OCI-LY1 (cell line): Measurements from ENCODE around the gene ZCCHC14.
"Not testable (repeated sequence)": the region's sequence is repeated elsewhere in the genome, so short reads cannot be mapped to it uniquely, and the experiment has no call there.

Source experiments
- H2AFZ ChIP-seq: fragments of 200-600 bp; sonication (generic), shearing (Covaris generic); 2 replicates; pipeline ENCODE4 v1.6.0; 2014; ENCODE audit warnings: antibody characterized with exemption, mild to moderate bottlenecking, low read length
- H3F3A ChIP-seq: fragments of 200-600 bp; sonication (generic), shearing (Covaris generic); 2 replicates; pipeline ENCODE4 v1.6.0; 2014; ENCODE audit warnings: mild to moderate bottlenecking, antibody characterized with exemption, low read length, moderate library complexity; ENCODE audit not compliant: insufficient read depth
- H3K27ac ChIP-seq: fragments of 200-600 bp; sonication (generic); 2 replicates; pipeline ENCODE4 v1.5.1; 2014; ENCODE audit warnings: low read length, mixed run types, mild to moderate bottlenecking, low read depth; ENCODE audit not compliant: poor library complexity, severe bottlenecking
- H3K27me3 ChIP-seq: fragments of 200-600 bp; sonication (generic); 2 replicates; pipeline ENCODE4 v1.6.0; 2014; ENCODE audit warnings: antibody characterized with exemption, mild to moderate bottlenecking, low read length, moderate library complexity; ENCODE audit not compliant: insufficient read depth
- H3K36me3 ChIP-seq: fragments of 200-600 bp; sonication (generic); 2 replicates; pipeline ENCODE4 v1.6.1; 2014; ENCODE audit warnings: mild to moderate bottlenecking, antibody characterized with exemption, low read length, moderate library complexity, mixed read lengths; ENCODE audit not compliant: insufficient read depth
- H3K4me1 ChIP-seq: fragments of 200-600 bp; sonication (generic); 2 replicates; pipeline ENCODE4 v1.5.1; 2014; ENCODE audit warnings: mild to moderate bottlenecking, low read length, moderate library complexity; ENCODE audit not compliant: insufficient read depth, severe bottlenecking
- H3K4me2 ChIP-seq: fragments of 200-600 bp; sonication (generic), shearing (Covaris generic); 2 replicates; pipeline ENCODE4 v1.6.1; 2014; ENCODE audit warnings: low read length
- H3K4me3 ChIP-seq: fragments of 200-600 bp; sonication (generic); 2 replicates; pipeline ENCODE4 v1.5.1; 2014; ENCODE audit warnings: low read length, low read depth, mild to moderate bottlenecking, mixed read lengths; ENCODE audit not compliant: poor library complexity, severe bottlenecking
- H3K79me2 ChIP-seq: fragments of 200-600 bp; shearing (Covaris generic); 2 replicates; pipeline ENCODE4 v1.6.1; 2016; ENCODE audit warnings: mixed run types, low read length, mixed read lengths; ENCODE audit not compliant: insufficient read depth
- H3K9ac ChIP-seq: fragments of 200-600 bp; sonication (generic), shearing (Covaris generic); 2 replicates; pipeline ENCODE4 v1.6.1; 2014; ENCODE audit warnings: mild to moderate bottlenecking, low read length, mixed read lengths
- H3K9me2 ChIP-seq: fragments of 200-600 bp; sonication (generic), shearing (Covaris generic); 2 replicates; pipeline ENCODE4 v1.6.1; 2014; ENCODE audit warnings: low read depth, mild to moderate bottlenecking, low read length, mixed read lengths
- H3K9me3 ChIP-seq: fragments of 200-600 bp; shearing (Covaris generic); 2 replicates; pipeline ENCODE4 v1.6.1; 2014; ENCODE audit warnings: low read length, mixed read lengths
- H4K20me1 ChIP-seq: fragments of 200-600 bp; sonication (generic), shearing (Covaris generic); 2 replicates; pipeline ENCODE4 v1.6.0; 2016; ENCODE audit warnings: mild to moderate bottlenecking, low read length; ENCODE audit not compliant: insufficient read depth
- EZH2 ChIP-seq: fragments of 200-600 bp; sonication (generic), shearing (Covaris generic); IDR thresholded peaks from 2 replicates; pipeline ENCODE4 v1.8.0; 2017; ENCODE audit warnings: borderline replicate concordance, mixed run types, mild to moderate bottlenecking, antibody characterized with exemption, low read length, moderate library complexity, mixed read lengths
- TF ChIP-seq, protein P1 (sequence below): fragments of 200-600 bp; sonication (generic), shearing (Covaris generic); IDR thresholded peaks from 2 replicates; pipeline ENCODE4 v1.5.1; 2017; ENCODE audit warnings: mild to moderate bottlenecking, antibody characterized with exemption, low read length, moderate library complexity, mixed read lengths

The ZCCHC14 gene

GRCh38 chr16:87507351-87508069 lies 14.7 kb upstream of the ZCCHC14 start:
- no peak overlapping the region for H3K4me3 ChIP-seq
- no peaks in the 10 kb centered on the region for H3F3A ChIP-seq
- H3K79me2 ChIP-seq: no peaks in the 10 kb centered on the region
- H3K9me3 ChIP-seq: no peaks in the 10 kb centered on the region
- H4K20me1 ChIP-seq: no peaks in the 10 kb centered on the region
- no peak overlapping the region for H2AFZ ChIP-seq
- peaks cover 6% of the 10 kb centered on the region for H3K4me1 ChIP-seq
- no peak overlapping the region for H3K27ac ChIP-seq
- TF ChIP-seq, protein P1, sequence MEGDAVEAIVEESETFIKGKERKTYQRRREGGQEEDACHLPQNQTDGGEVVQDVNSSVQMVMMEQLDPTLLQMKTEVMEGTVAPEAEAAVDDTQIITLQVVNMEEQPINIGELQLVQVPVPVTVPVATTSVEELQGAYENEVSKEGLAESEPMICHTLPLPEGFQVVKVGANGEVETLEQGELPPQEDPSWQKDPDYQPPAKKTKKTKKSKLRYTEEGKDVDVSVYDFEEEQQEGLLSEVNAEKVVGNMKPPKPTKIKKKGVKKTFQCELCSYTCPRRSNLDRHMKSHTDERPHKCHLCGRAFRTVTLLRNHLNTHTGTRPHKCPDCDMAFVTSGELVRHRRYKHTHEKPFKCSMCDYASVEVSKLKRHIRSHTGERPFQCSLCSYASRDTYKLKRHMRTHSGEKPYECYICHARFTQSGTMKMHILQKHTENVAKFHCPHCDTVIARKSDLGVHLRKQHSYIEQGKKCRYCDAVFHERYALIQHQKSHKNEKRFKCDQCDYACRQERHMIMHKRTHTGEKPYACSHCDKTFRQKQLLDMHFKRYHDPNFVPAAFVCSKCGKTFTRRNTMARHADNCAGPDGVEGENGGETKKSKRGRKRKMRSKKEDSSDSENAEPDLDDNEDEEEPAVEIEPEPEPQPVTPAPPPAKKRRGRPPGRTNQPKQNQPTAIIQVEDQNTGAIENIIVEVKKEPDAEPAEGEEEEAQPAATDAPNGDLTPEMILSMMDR: no peak
- no peak for TF ChIP-seq EZH2
- H3K9me2 ChIP-seq: no peaks in the 10 kb centered on the region
- H3K36me3 ChIP-seq: no peaks in the 10 kb centered on the region; the same call in 1 of the 2 replicates
- 0 out of 2 replicates have a peak, but pooled peaks cover 4% of the 10 kb centered on the region for H3K27me3 ChIP-seq
- no peak overlapping the region for H3K4me2 ChIP-seq
- H3K9ac ChIP-seq: no peak overlapping the region

DNA sequence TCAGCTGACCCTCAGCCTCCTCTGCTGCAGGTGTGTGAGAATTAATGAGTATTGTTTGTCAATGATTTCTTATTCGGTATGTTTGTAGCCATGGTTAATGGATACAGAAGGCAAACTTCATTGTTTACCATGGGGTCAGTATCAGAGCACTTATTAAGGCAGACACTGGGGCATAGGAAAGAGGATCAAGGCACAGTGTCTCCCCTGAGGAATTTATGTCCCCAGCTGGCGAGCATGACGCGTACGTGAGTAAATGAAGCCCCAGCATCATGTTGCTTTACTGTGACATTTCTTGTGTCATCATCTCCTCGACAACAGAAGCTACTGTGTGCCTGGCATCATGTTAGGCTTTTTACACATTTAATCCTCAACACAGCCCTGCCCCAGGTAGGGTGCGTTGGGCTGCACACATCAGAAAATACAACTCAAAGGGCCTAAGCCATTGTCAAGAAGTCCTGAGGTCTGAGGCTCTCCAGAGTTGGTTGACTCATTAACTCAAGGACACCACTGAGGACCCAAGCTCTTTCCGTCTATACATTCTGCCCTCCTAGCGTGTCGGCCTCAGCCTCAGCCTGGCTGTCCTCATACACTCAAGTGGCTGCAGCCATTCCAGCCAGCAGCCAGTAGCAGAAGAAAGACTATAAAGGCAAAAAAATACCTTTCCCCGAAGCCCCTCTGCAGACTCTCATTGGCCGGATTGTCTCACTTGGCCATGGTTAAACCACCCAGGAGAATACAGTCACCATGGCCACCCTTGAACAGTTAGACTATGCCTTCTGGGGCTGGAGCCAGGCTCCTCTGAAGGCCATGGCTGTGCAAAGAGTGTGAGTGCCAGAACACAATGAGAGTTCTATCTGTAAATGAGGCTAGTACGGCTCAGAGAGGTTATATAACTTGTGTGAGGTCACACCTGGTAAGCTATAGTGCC lies 13.9 kb upstream of the ZCCHC14 start:
- Histone ChIP-seq H3K27ac (no peak overlapping the region), H3K79me2 (no peaks in the 10 kb centered on the region), H3K4me3 (no peak overlapping the region), H3K4me1 (peaks cover 6% of the 10 kb centered on the region), H3K36me3 (no peaks in the 10 kb centered on the region; the same call in 1 of the 2 replicates), H3K4me2 (no peak overlapping the region), H3F3A (no peaks in the 10 kb centered on the region), H4K20me1 (no peaks in the 10 kb centered on the region), H3K9me3 (no peaks in the 10 kb centered on the region), H3K27me3 (0 out of 2 replicates have a peak, but pooled peaks cover 4% of the 10 kb centered on the region), H3K9ac (no peak overlapping the region), H3K9me2 (no peaks in the 10 kb centered on the region), H2AFZ (no peak overlapping the region)
- TF ChIP-seq, protein P1: no peak
- TF ChIP-seq EZH2: no peak

DNA sequence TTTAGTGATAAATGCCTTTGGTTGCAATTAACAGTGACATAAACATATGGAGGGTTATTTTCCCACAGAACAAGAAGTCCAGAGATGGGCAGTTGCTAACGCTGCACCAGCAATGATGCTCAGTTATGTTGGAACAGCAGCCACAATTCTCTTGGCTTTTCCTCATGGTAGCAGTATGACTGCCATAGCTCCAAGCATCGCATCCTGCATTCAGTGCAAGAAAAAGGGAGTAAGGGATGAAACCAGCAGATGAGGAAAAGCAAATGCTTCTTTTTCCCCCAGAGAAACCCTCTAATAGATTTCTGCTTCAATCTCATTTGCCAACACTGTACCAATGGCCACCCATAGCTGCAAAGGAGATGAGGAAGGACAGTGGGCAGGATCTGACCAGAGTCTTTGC lies 13.0 kb upstream of the ZCCHC14 start:
- H2AFZ ChIP-seq: no peak overlapping the region
- no peak overlapping the region for H3K4me2 ChIP-seq
- H3K79me2 ChIP-seq: no peaks in the 10 kb centered on the region
- no peaks in the 10 kb centered on the region for H4K20me1 ChIP-seq
- no peaks in the 10 kb centered on the region for H3K9me2 ChIP-seq
- H3K4me3 ChIP-seq: no peak overlapping the region
- no peak overlapping the region for H3K9ac ChIP-seq
- no peaks in the 10 kb centered on the region; the same call in 1 of the 2 replicates for H3K36me3 ChIP-seq
- no peaks in the 10 kb centered on the region for H3K9me3 ChIP-seq
- no peak for TF ChIP-seq EZH2
- TF ChIP-seq, protein P1: no peak
- H3K27ac ChIP-seq: no peak overlapping the region
- H3K4me1 ChIP-seq: peaks cover 6% of the 10 kb centered on the region
- no peaks in the 10 kb centered on the region for H3F3A ChIP-seq
- 0 out of 2 replicates have a peak, but pooled peaks cover 4% of the 10 kb centered on the region for H3K27me3 ChIP-seq

DNA sequence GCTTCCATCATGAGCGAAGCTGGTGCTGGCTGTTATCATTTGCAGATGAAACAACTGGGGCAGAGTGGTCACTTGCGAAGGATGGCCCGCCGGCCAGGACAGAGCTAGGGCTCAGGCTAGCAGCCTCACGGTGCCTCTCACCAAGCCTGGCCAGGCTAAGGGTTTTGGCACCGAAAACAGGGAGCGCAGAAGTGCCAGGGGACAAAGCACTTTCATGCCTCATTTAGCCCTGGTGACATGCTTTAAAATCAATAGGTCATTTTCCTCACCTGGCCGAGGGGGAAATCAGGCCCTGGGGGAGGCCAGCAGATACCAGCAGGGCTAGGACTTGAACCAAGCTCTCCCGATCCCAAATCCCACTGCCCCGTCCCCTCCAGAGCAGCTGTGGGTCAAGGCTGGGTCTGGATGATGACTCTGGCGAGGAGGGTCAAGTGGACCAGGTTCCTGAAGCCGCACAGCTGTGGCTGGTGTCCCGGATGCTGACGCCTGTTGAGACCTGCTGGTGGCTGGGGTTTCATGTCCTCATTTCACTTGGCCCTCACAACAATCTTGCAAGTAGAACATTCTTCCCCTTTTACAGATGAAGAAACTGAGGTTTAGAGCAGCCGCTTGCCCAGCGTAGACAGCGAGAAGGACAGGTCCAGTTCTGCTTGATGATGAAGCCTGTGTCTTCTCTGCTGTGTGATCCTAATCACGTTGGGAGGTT lies 10.6 kb upstream of the ZCCHC14 start:
- H2AFZ ChIP-seq, H3K4me1 ChIP-seq, H4K20me1 ChIP-seq, H3K27ac ChIP-seq, H3K4me2 ChIP-seq, H3K9me3 ChIP-seq, H3F3A ChIP-seq, H3K4me3 ChIP-seq, H3K79me2 ChIP-seq, H3K27me3 ChIP-seq, H3K9ac ChIP-seq, H3K36me3 ChIP-seq, H3K9me2 ChIP-seq: not testable (repeated sequence)
